IMR-90 (cell line): ENCODE results near the gene RAB27B. TPM values are rescaled to one million over a fixed set of nuclear protein-coding genes. Genes with fewer than 3 reads are reported as not detected.

Source experiments
- ATAC-seq: fragments of 200-7000 bp; cut with Tn5 transposase; 2 replicates; pipeline ENCODE4 v1.9.1; 2020; ENCODE audit warnings: low read depth, mild to moderate bottlenecking, moderate library complexity
- BruUV-seq: library from RNA; stranded (reverse); fragments of 400-500 nt; replicated peaks from 2 replicates; lab custom pipeline; 2021; lab: Mats Ljungman, UMichigan
- CTCF ChIA-PET: fragments of 300-600 bp; formaldehyde crosslinking; extraction: SDS; loops from one replicate; lab custom pipeline; 2021; ENCODE audit warnings: antibody characterized with exemption; lab: Yijun Ruan, JAX
- POLR2A ChIA-PET: fragments of 300-600 bp; sonication (Branson Sonifier 250); formaldehyde crosslinking; loops from one replicate; lab custom pipeline; 2022; ENCODE audit warnings: antibody characterized with exemption; ENCODE audit not compliant: unreplicated experiment; lab: Charles Lee
- DNase-seq: peaks from one replicate; pipeline ENCODE4 v3.0.0; 2013
- H2AFZ ChIP-seq: replicated peaks from 2 replicates; pipeline ENCODE3; 2013; ENCODE audit warnings: low read length, mild to moderate bottlenecking; ENCODE audit not compliant: poor library complexity
- H2AK5ac ChIP-seq: 2 replicates; pipeline ENCODE4 v1.6.1; 2013; ENCODE audit warnings: low read depth, low read length, inconsistent platforms
- H2AK9ac ChIP-seq: replicated peaks from 2 replicates; pipeline ENCODE3; 2013; ENCODE audit warnings: mild to moderate bottlenecking, low read depth, low read length, moderate library complexity; ENCODE audit not compliant: poor library complexity
- H2BK120ac ChIP-seq: 2 replicates; pipeline ENCODE4 v1.6.1; 2013; ENCODE audit warnings: low read depth, low read length, inconsistent platforms
- H2BK15ac ChIP-seq: 3 replicates; pipeline ENCODE4 v1.6.1; 2013; ENCODE audit warnings: low read depth, low read length, inconsistent platforms
- H2BK20ac ChIP-seq: 2 replicates; pipeline ENCODE4 v1.6.1; 2013; ENCODE audit warnings: low read depth, mild to moderate bottlenecking, inconsistent platforms, low read length, moderate library complexity
- H2BK5ac ChIP-seq: 2 replicates; pipeline ENCODE4 v1.6.1; 2013; ENCODE audit warnings: mild to moderate bottlenecking, low read depth, low read length, inconsistent platforms; ENCODE audit not compliant: poor library complexity, severe bottlenecking
- H3K14ac ChIP-seq: replicated peaks from 2 replicates; pipeline ENCODE4 v1.6.1; 2013; ENCODE audit warnings: low read depth, low read length, inconsistent platforms
- H3K18ac ChIP-seq: 2 replicates; pipeline ENCODE4 v1.6.1; 2013; ENCODE audit warnings: low read depth, low read length, control low read depth
- H3K23ac ChIP-seq: 2 replicates; pipeline ENCODE4 v1.6.1; 2013; ENCODE audit warnings: low read depth, low read length, inconsistent platforms
- H3K27ac ChIP-seq: 2 replicates; pipeline ENCODE4 v1.5.1; 2013; ENCODE audit warnings: mild to moderate bottlenecking, control low read depth, low read length; ENCODE audit not compliant: insufficient read depth
- H3K27me3 ChIP-seq: 2 replicates; pipeline ENCODE4 v1.6.1; 2013; ENCODE audit warnings: low read length; ENCODE audit not compliant: control insufficient read depth, insufficient read depth
- H3K36me3 ChIP-seq: 2 replicates; pipeline ENCODE4 v1.6.1; 2013; ENCODE audit warnings: low read length, mixed read lengths; ENCODE audit not compliant: control insufficient read depth, insufficient read depth
- H3K4ac ChIP-seq: 2 replicates; pipeline ENCODE4 v1.6.1; 2013; ENCODE audit warnings: low read depth, low read length, inconsistent platforms
- H3K4me1 ChIP-seq: 2 replicates; pipeline ENCODE4 v1.6.1; 2013; ENCODE audit warnings: low read length, mixed read lengths; ENCODE audit not compliant: control insufficient read depth, insufficient read depth
- H3K4me2 ChIP-seq: 2 replicates; pipeline ENCODE4 v1.6.1; 2013; ENCODE audit warnings: low read depth, mild to moderate bottlenecking, control low read depth, low read length, moderate library complexity
- H3K4me3 ChIP-seq: 2 replicates; pipeline ENCODE4 v1.5.1; 2013; ENCODE audit warnings: low read depth, mild to moderate bottlenecking, control low read depth, low read length, moderate library complexity; ENCODE audit not compliant: insufficient read depth
- H3K56ac ChIP-seq: 2 replicates; pipeline ENCODE4 v1.6.1; 2013; ENCODE audit warnings: low read length, inconsistent platforms; ENCODE audit not compliant: insufficient read depth; ENCODE audit errors: extremely low read depth
- H3K79me1 ChIP-seq, 2 experiments: 2 replicates each; pipeline ENCODE4 v1.6.1; 2013; ENCODE audit warnings: low read length in 2 of 2, inconsistent platforms in 1 of 2, low read depth in 1 of 2
- H3K9ac ChIP-seq: 2 replicates; pipeline ENCODE4 v1.6.1; 2013; ENCODE audit warnings: low read depth, low read length, control low read depth
- H3K9me1 ChIP-seq: 2 replicates; pipeline ENCODE4 v1.6.1; 2013; ENCODE audit warnings: low read length, inconsistent platforms; ENCODE audit not compliant: insufficient read depth
- H3K9me3 ChIP-seq: 2 replicates; pipeline ENCODE4 v1.6.1; 2013; ENCODE audit warnings: low read length; ENCODE audit not compliant: control insufficient read depth, insufficient read depth
- H4K20me1 ChIP-seq: 2 replicates; pipeline ENCODE4 v1.6.1; 2013; ENCODE audit warnings: low read length, inconsistent platforms; ENCODE audit not compliant: insufficient read depth
- H4K5ac ChIP-seq: 2 replicates; pipeline ENCODE4 v1.6.1; 2013; ENCODE audit warnings: mild to moderate bottlenecking, low read depth, low read length, control low read depth
- H4K8ac ChIP-seq, 2 experiments: 2 replicates each; pipeline ENCODE4 v1.6.1; 2013; ENCODE audit warnings: low read depth in 2 of 2, low read length in 2 of 2, control low read depth in 1 of 2, inconsistent platforms in 1 of 2
- H4K91ac ChIP-seq: 2 replicates; pipeline ENCODE4 v1.6.1; 2013; ENCODE audit warnings: low read depth, low read length, inconsistent platforms; ENCODE audit not compliant: insufficient read depth
- BHLHE40 ChIP-seq: fragments of 150-350 bp; IDR thresholded peaks from 2 replicates; pipeline ENCODE4 v1.6.1; 2016; ENCODE audit warnings: mild to moderate bottlenecking, low read depth, low read length
- ELK1 ChIP-seq: fragments of 150-350 bp; IDR thresholded peaks from 2 replicates; pipeline ENCODE4 v1.6.1; 2016; ENCODE audit warnings: low read depth, mild to moderate bottlenecking, low read length, moderate library complexity, borderline replicate concordance
- FOS ChIP-seq: fragments of 150-350 bp; IDR thresholded peaks from 2 replicates; pipeline ENCODE4 v1.6.1; 2016; ENCODE audit warnings: low read depth, low read length
- MXI1 ChIP-seq: IDR thresholded peaks from 2 replicates; pipeline ENCODE4 v1.6.1; 2012; ENCODE audit warnings: low read depth, mild to moderate bottlenecking, low read length, moderate library complexity, borderline replicate concordance
- NFE2L2 ChIP-seq: fragments of 150-350 bp; IDR thresholded peaks from 2 replicates; pipeline ENCODE4 v1.6.1; 2016; ENCODE audit warnings: low read depth, mild to moderate bottlenecking, low read length
- POLR2A ChIP-seq: IDR thresholded peaks from 2 replicates; pipeline ENCODE4 v1.6.1; 2012; ENCODE audit warnings: mild to moderate bottlenecking, low read depth, low read length
- RAD21 ChIP-seq: IDR thresholded peaks from 2 replicates; pipeline ENCODE4 v1.6.1; 2012; ENCODE audit warnings: low read length, improper control_type of control experiment
- RCOR1 ChIP-seq: IDR thresholded peaks from 2 replicates; pipeline ENCODE4 v1.6.1; 2012; ENCODE audit warnings: mild to moderate bottlenecking, low read length, improper control_type of control experiment; ENCODE audit not compliant: insufficient replicate concordance
- RFX5 ChIP-seq: IDR thresholded peaks from 2 replicates; pipeline ENCODE4 v1.8.0; 2012; ENCODE audit warnings: low read depth, mild to moderate bottlenecking, low read length, moderate library complexity
- SMC3 ChIP-seq: fragments of 150-350 bp; IDR thresholded peaks from 2 replicates; pipeline ENCODE4 v1.6.1; 2016; ENCODE audit warnings: low read depth, mild to moderate bottlenecking, antibody characterized with exemption, low read length, moderate library complexity
- USF2 ChIP-seq: fragments of 150-350 bp; IDR thresholded peaks from 2 replicates; pipeline ENCODE4 v1.6.1; 2017; ENCODE audit warnings: mild to moderate bottlenecking, antibody characterized with exemption, low read length, low read depth
- WGBS, 2 experiments: methylation state at CpG; one replicate each; pipeline versions ENCODE4 v1.1.5 to v1.1.7; 2013; ENCODE audit warnings: missing lambda C conversion rate in 2 of 2; ENCODE audit not compliant: insufficient read length in 1 of 2; ENCODE audit errors: extremely low coverage in 2 of 2; 5-methylcytosine and 5-hydroxymethylcytosine counted together
- dilution Hi-C: fragments of 300-500 bp; cut with HindIII; formaldehyde crosslinking; loops from one replicate; pipeline ENCODE4 v1.14.3; 2018; ENCODE audit warnings: low sequenced_read_pairs; ENCODE audit not compliant: unreplicated experiment
- in situ Hi-C: fragments of 300-500 bp; cut with MboI; formaldehyde crosslinking; loops from 3 replicates; pipeline ENCODE4 v1.14.3; 2019; ENCODE audit warnings: low sequenced_read_pairs, inconsistent platforms, mixed read lengths
- intact Hi-C: fragments of 100-400 bp; cut with micrococcal nuclease; formaldehyde crosslinking; loops from 2 replicates; pipeline ENCODE4 v1.10.0; 2022
- polyA plus RNA-seq, 3 experiments: library from polyadenylated mRNA; depleted of rRNA; stranded (reverse); fragments of >200 nt; gene quantifications; 2 replicates each; pipeline ENCODE4 v1.2.3, GENCODE V29; 2012; ENCODE audit warnings: low replicate concordance in 1 of 3
- total RNA-seq: library from RNA; depleted of rRNA; stranded (reverse); fragments of >200 nt; gene quantifications from 2 replicates; pipeline ENCODE4 v1.2.3, GENCODE V29; 2012

RAB27B gene
- total and polyA plus RNA-seq, 2 of the 4 experiments (the other 2 are of a cell fraction), result 0.24 to 1.3 TPM

- ChIA-PET POLR2A (no interaction called here), CTCF (no interaction called here)
- H3K14ac ChIP-seq, result no peak overlapping the region
- H3K9me3 ChIP-seq, result no peaks in the 10 kb centered on the region
- whole genome bisulfite sequencing, 2 experiments, result no CpG with 5 or more reads among the region's 2 CpGs
- dilution Hi-C loops (no loop called here), in situ Hi-C loops (no loop called here), intact Hi-C loops (no loop called here)
- H3K79me1 ChIP-seq, result no peaks in the 10 kb centered on the region
- no peak overlapping the region for H2AFZ ChIP-seq
- no peak overlapping the region for H3K4me2 ChIP-seq
- H3K27ac ChIP-seq, result no peak overlapping the region
- H3K9me1 ChIP-seq, result no peaks in the 10 kb centered on the region
- no peak overlapping the region for H4K91ac ChIP-seq
- H2BK120ac ChIP-seq, result no peak overlapping the region
- BruUV-seq, result no TSS peak
- H4K20me1 ChIP-seq, result no peaks in the 10 kb centered on the region
- ATAC-seq (no peak), DNase-seq (no peak)
- H3K56ac ChIP-seq, result no peak overlapping the region
- TF ChIP-seq SMC3 (no peak), BHLHE40 (no peak), RAD21 (no peak), RFX5 (no peak), RCOR1 (no peak), POLR2A (no peak), MXI1 (no peak), NFE2L2 (no peak), FOS (no peak), USF2 (no peak), ELK1 (no peak)
- no peak overlapping the region for H2BK5ac ChIP-seq
- H4K5ac ChIP-seq, result no peak overlapping the region
- H2AK9ac ChIP-seq, result no peak overlapping the region
- H3K4ac ChIP-seq, result no peak overlapping the region
- H3K9ac ChIP-seq, result no peak overlapping the region
- no peak overlapping the region for H2BK15ac ChIP-seq
- H3K27me3 ChIP-seq, result no peaks in the 10 kb centered on the region
- H3K36me3 ChIP-seq, result no peaks in the 10 kb centered on the region
- no peak overlapping the region for H2AK5ac ChIP-seq
- H4K8ac ChIP-seq, result no peak overlapping the region
- no peak overlapping the region for H3K23ac ChIP-seq
- no peak overlapping the region for H3K18ac ChIP-seq
- H3K4me3 ChIP-seq, result no peak overlapping the region
- no peak overlapping the region for H2BK20ac ChIP-seq
- no peaks in the 10 kb centered on the region for H3K4me1 ChIP-seq
Observed at GRCh38 chr18:54812885-54813284, 15.4 kb upstream of the RAB27B start.
